ENCODE results near the gene LRRC43. TPM values are rescaled to one million over a fixed set of nuclear protein-coding genes. Genes with fewer than 3 reads are reported as not detected.

Gene LRRC43
- total RNA-seq, 1 donor from 2014 or later, result not detected

DNA sequence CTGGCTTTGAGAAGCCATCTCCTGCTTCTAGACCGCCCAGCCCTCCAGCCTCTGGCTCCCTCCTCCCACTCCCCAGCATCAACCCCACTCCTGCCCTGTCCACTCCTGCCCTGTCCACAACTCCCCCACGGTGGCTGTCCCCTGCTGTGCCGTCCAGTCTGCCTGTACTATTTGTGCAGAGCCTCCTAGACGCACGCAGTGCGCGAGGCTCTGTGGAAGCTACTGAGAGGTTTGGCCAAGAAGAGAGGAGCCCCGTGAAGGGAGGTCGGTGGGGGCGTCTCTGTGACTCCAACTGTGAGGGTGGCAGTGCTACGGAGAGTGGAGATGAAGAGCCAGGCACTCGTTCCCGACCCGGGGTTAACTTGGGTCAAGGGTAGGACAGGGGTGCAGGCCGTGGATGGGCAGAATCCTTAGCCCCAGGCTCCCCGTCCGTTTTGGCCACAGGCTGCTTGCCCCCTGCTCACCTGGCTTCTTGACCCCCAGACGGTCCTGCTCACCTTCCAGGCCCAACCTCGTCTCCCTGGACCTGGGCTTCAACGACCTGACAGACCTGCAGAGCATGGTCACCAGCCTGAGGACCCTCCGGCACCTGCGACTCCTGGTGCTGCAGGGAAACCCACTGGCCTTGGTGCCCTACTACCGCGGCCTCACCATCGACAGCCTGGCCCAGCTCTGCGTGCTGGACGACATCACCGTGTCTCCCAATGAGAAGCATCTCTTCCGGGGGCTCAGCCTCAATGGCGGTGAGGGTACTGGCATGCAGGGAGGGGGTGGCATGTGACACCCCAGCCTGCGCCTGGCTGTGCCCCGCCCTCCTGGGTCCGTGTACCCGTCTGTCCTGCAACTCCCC is 6.9 kb downstream of the LRRC43 start:
- no peak overlapping the region for H3K27ac ChIP-seq (ENCODE audit: low read depth, low read length)
- H3K27me3 ChIP-seq (ENCODE audit: control insufficient read depth in 3 of 3, insufficient read depth in 3 of 3, low read length in 3 of 3), result peaks cover 0 to 4% (median 3%) of the 10 kb centered on the region in 3 donors
- no peaks in the 10 kb centered on the region for H3K4me1 ChIP-seq (ENCODE audit: control insufficient read depth in 3 of 3, insufficient read depth in 3 of 3, low read length in 3 of 3)
- H3K9me3 ChIP-seq (ENCODE audit: control insufficient read depth in 3 of 3, low read length in 3 of 3), result no peaks in the 10 kb centered on the region
- H3K4me3 ChIP-seq (ENCODE audit: low read length in 3 of 3), result no peak overlapping the region
- no peaks in the 10 kb centered on the region for H3K36me3 ChIP-seq (ENCODE audit: control insufficient read depth in 3 of 3, insufficient read depth in 3 of 3, low read length in 3 of 3)
- H3K9ac ChIP-seq (ENCODE audit: low read depth in 1 of 3, low read length in 3 of 3), result no peak overlapping the region

DNA sequence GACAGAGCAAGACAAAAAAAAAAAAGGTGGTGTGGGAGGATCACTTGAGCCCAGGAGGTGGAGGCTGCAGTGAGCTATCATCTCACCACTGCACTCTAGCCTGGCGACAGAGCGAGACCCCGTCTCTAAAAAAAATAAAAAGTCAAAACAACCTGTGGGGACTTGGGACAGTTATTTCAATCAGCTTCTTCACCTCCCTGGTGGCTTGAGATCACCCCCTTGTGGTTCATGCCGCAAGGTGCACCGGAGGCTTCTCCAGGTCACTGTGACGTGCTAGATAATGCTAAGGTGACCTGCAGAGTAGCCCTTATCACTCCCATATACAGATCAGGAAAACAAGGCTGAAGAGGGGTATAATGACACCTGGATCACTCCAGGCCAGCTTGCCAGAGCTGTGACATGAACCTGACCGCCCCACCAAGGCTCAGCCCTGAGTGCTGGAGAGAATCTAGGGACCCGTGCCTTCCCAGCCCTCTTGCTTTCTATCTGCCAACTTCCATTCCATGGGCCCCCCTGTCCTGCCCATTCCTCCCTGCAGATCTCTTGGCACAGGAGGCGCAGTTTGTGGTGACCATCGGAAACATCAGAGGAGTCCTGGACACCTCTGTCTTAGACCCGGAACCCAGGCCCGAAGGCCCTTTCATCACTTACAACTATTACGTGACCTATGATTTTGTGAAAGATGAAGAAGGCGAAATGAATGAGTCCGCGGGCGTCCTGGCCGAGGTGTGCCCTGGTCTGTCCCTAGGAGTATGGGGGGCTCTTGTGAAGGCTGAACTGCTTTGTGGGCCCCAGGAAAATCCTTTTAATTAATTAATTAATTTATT is 8.1 kb downstream of the LRRC43 start:
- no peaks in the 10 kb centered on the region for H3K36me3 ChIP-seq (ENCODE audit: control insufficient read depth in 3 of 3, insufficient read depth in 3 of 3, low read length in 3 of 3)
- H3K27me3 ChIP-seq (ENCODE audit: control insufficient read depth in 3 of 3, insufficient read depth in 3 of 3, low read length in 3 of 3), result peaks cover 0 to 4% (median 3%) of the 10 kb centered on the region in 3 donors
- no peaks in the 10 kb centered on the region for H3K9me3 ChIP-seq (ENCODE audit: control insufficient read depth in 3 of 3, low read length in 3 of 3)
- no peak overlapping the region for H3K27ac ChIP-seq (ENCODE audit: low read depth, low read length)
- no peak overlapping the region for H3K4me3 ChIP-seq (ENCODE audit: low read length in 3 of 3)
- H3K9ac ChIP-seq (ENCODE audit: low read depth in 1 of 3, low read length in 3 of 3), result no peak overlapping the region
- no peaks in the 10 kb centered on the region for H3K4me1 ChIP-seq (ENCODE audit: control insufficient read depth in 3 of 3, insufficient read depth in 3 of 3, low read length in 3 of 3)

DNA sequence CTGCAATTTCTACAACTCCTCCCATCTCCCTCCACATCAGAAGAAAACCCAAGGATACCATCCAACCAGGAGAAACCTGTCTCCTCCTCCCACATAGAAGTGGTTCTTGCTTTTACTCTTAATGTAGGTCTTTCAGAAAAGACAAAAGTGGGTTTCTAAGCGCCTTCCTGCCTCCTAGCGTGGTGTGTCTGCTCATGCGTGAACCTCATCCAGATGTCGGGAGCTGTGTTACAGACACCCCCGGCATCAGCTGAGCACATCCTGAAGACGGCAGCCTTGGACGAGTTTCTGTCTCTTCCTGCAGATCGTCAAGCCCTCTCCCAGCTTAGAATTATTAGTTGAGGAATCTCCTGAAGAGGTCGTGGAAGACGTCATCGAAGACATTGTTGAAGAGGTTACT is 9.5 kb downstream of the LRRC43 start:
- peaks cover 0 to 4% (median 3%) of the 10 kb centered on the region in 3 donors for H3K27me3 ChIP-seq (ENCODE audit: control insufficient read depth in 3 of 3, insufficient read depth in 3 of 3, low read length in 3 of 3)
- H3K9me3 ChIP-seq (ENCODE audit: control insufficient read depth in 3 of 3, low read length in 3 of 3), result no peaks in the 10 kb centered on the region
- H3K27ac ChIP-seq (ENCODE audit: low read depth, low read length), result no peak overlapping the region
- no peaks in the 10 kb centered on the region for H3K36me3 ChIP-seq (ENCODE audit: control insufficient read depth in 3 of 3, insufficient read depth in 3 of 3, low read length in 3 of 3)
- H3K9ac ChIP-seq (ENCODE audit: low read depth in 1 of 3, low read length in 3 of 3), result no peak overlapping the region
- H3K4me3 ChIP-seq (ENCODE audit: low read length in 3 of 3), result no peak overlapping the region
- H3K4me1 ChIP-seq (ENCODE audit: control insufficient read depth in 3 of 3, insufficient read depth in 3 of 3, low read length in 3 of 3), result no peaks in the 10 kb centered on the region

DNA sequence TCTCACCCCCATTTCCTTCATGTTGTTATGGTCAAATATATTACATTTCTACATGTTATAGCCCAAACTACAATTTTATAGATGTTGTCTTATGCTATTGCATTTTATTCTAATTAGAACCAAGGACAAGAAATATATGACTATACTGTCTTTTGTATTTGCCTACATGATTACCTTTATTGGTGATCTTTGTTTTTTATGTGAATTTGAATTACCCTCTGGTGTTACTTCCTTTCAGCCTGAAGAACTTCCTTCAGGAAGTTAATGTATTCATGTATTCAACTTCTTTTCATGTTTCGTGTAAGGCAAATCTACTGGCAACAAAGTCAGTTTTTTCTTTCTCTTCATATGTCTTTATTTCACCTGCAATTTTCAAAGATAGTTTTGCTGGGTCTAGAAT is 11.9 kb downstream of the LRRC43 start:
- Histone ChIP-seq H3K27me3 (ENCODE audit: control insufficient read depth in 3 of 3, insufficient read depth in 3 of 3, low read length in 3 of 3) (peaks cover 2 to 7% (median 3%) of the 10 kb centered on the region in 3 donors), H3K4me3 (ENCODE audit: low read length in 3 of 3) (no peak overlapping the region), H3K27ac (ENCODE audit: low read depth, low read length) (no peak overlapping the region), H3K9ac (ENCODE audit: low read depth in 1 of 3, low read length in 3 of 3) (no peak overlapping the region), H3K9me3 (ENCODE audit: control insufficient read depth in 3 of 3, low read length in 3 of 3) (no peaks in the 10 kb centered on the region), H3K36me3 (ENCODE audit: control insufficient read depth in 3 of 3, insufficient read depth in 3 of 3, low read length in 3 of 3) (no peaks in the 10 kb centered on the region), H3K4me1 (ENCODE audit: control insufficient read depth in 3 of 3, insufficient read depth in 3 of 3, low read length in 3 of 3) (no peaks in the 10 kb centered on the region)

DNA sequence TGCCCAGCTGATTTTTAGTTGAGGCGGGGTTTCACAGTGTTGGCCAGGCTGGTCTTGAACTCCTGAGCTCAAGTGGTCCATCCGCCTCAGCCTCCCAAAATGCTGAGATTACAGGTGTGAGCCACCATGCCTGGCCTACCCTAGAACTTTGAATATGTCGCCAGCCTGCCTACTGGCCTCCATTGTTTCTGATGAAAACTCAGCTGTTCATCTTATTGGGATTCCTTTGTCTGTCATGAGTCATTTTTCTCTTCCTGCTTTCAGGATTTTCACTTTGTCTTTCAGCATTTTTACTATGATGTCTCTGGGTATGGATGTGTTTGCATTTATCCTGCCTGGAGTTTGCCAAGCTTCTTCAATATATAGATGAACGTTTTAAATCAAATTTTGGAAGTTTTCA is 12.5 kb downstream of the LRRC43 start:
- H3K27me3 ChIP-seq (ENCODE audit: control insufficient read depth in 3 of 3, insufficient read depth in 3 of 3, low read length in 3 of 3), result peaks cover 7 to 8% (median 8%) of the 10 kb centered on the region in 3 donors
- no peaks in the 10 kb centered on the region for H3K36me3 ChIP-seq (ENCODE audit: control insufficient read depth in 3 of 3, insufficient read depth in 3 of 3, low read length in 3 of 3)
- no peak overlapping the region for H3K27ac ChIP-seq (ENCODE audit: low read depth, low read length)
- H3K4me1 ChIP-seq (ENCODE audit: control insufficient read depth in 3 of 3, insufficient read depth in 3 of 3, low read length in 3 of 3), result no peaks in the 10 kb centered on the region
- H3K9ac ChIP-seq (ENCODE audit: low read depth in 1 of 3, low read length in 3 of 3), result no peak overlapping the region
- no peak overlapping the region for H3K4me3 ChIP-seq (ENCODE audit: low read length in 3 of 3)
- no peaks in the 10 kb centered on the region for H3K9me3 ChIP-seq (ENCODE audit: control insufficient read depth in 3 of 3, low read length in 3 of 3)

DNA sequence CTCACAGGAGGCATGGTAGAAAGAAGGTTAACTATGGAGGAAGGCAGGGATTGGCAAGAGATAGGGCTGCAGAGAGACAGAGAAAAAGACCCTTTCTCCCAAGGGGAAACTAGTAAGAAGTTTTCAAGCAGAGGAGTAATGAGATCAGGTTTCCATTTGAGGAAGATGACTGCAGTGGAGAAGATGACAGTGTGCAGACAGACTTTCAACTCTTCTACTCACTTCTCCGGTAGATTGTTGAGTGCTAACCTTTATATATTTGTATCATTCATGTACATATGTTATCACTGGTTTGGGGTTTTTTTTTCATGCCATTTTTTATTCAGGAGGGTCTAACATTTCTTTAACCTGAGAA is 14.7 kb downstream of the LRRC43 start:
- peaks cover 21 to 30% (median 26%) of the 10 kb centered on the region in 3 donors for H3K27me3 ChIP-seq (ENCODE audit: control insufficient read depth in 3 of 3, insufficient read depth in 3 of 3, low read length in 3 of 3)
- H3K4me3 ChIP-seq (ENCODE audit: low read length in 3 of 3), result no peak overlapping the region
- no peaks in the 10 kb centered on the region for H3K4me1 ChIP-seq (ENCODE audit: control insufficient read depth in 3 of 3, insufficient read depth in 3 of 3, low read length in 3 of 3)
- no peaks in the 10 kb centered on the region for H3K36me3 ChIP-seq (ENCODE audit: control insufficient read depth in 3 of 3, insufficient read depth in 3 of 3, low read length in 3 of 3)
- H3K9ac ChIP-seq (ENCODE audit: low read depth in 1 of 3, low read length in 3 of 3), result no peak overlapping the region
- no peak overlapping the region for H3K27ac ChIP-seq (ENCODE audit: low read depth, low read length)
- H3K9me3 ChIP-seq (ENCODE audit: control insufficient read depth in 3 of 3, low read length in 3 of 3), result no peaks in the 10 kb centered on the region

DNA sequence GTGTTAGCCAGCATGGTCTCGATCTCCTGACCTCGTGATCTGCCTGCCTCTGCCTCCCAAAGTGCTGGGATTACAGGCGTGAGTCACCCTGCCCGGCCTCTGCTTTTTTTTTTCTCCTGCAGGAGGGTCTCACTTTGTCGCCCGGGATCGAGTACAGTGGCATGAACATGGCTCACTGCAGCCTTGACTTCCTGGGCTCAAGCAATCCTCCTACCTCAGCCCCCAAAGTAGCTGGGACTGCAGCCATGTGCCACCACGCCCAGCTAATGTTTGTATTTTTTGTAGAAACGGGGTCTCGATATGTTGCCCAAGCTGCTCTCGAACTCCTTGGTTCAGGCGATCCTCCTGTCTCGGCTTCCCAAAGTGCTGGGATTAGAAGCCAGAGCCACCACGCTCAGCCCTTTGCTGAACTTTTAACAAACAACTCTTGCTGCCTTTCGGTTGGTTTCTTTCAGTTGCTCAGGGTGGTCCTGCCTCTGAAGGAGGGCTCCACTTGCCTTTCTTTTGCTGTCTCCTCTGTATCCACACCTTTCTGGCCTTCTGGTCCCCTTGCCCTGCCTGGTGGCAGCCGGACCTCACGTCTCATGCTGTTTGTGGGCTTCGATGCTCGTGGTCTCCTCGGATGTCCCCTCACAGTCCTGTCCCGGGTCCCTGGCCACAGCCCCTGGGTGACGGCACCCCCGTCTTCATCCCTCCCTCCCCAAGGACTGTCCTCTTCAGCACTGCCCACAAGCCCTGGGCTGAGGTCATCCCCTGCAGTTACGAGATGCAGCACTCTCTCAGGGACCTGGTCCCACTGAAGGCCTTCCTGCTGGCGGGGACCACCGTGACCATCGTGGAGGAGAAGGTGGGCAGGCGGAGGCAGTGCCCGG is 16.8 kb downstream of the LRRC43 start:
- Histone ChIP-seq H3K36me3 (ENCODE audit: control insufficient read depth in 3 of 3, insufficient read depth in 3 of 3, low read length in 3 of 3) (no peaks in the 10 kb centered on the region), H3K4me1 (ENCODE audit: control insufficient read depth in 3 of 3, insufficient read depth in 3 of 3, low read length in 3 of 3) (peaks cover 3 to 9% (median 4%) of the 10 kb centered on the region in 3 donors), H3K9ac (ENCODE audit: low read depth in 1 of 3, low read length in 3 of 3) (no peak overlapping the region), H3K27ac (ENCODE audit: low read depth, low read length) (no peak overlapping the region), H3K9me3 (ENCODE audit: control insufficient read depth in 3 of 3, low read length in 3 of 3) (no peaks in the 10 kb centered on the region), H3K4me3 (ENCODE audit: low read length in 3 of 3) (no peak overlapping the region), H3K27me3 (ENCODE audit: control insufficient read depth in 3 of 3, insufficient read depth in 3 of 3, low read length in 3 of 3) (peaks cover 29 to 50% (median 35%) of the 10 kb centered on the region in 3 donors)

DNA sequence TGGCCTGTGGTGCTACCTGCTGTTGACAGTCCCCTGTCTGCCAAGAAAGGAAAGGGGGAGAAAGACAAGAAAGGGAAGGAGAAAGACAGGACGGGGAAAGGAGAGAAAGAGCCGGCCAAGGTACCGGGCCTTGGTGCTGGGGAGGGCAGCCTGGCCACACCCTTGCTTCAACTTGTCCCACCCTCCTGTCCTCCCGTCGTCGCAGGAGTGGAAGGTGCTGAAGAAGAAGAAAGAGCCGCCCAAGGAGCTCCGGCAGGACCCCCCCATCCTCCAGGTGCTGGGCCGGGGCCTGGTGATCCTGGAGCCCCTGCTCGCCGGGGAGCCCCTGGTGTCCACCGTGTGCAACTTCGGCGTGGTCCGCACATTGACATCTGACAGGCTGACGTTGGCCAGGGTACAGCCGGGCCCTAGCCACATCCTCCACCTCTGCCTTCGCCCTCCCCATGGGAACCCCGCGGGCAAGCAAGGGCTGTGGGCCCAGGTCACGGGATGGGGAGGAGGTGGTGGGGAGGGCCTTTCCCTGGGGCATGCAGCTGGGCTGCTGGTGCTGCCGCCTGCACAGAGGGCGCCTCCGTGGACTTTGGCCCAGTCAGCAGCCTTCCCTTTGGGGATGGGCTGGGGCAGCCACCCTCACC is 17.7 kb downstream of the LRRC43 start:
- Histone ChIP-seq H3K27ac (ENCODE audit: low read depth, low read length) (no peak overlapping the region), H3K27me3 (ENCODE audit: control insufficient read depth in 3 of 3, insufficient read depth in 3 of 3, low read length in 3 of 3) (peaks cover 38 to 59% (median 45%) of the 10 kb centered on the region in 3 donors), H3K9ac (ENCODE audit: low read depth in 1 of 3, low read length in 3 of 3) (no peak overlapping the region), H3K9me3 (ENCODE audit: control insufficient read depth in 3 of 3, low read length in 3 of 3) (no peaks in the 10 kb centered on the region), H3K4me1 (ENCODE audit: control insufficient read depth in 3 of 3, insufficient read depth in 3 of 3, low read length in 3 of 3) (peaks cover 4 to 16% (median 8%) of the 10 kb centered on the region in 3 donors), H3K36me3 (ENCODE audit: control insufficient read depth in 3 of 3, insufficient read depth in 3 of 3, low read length in 3 of 3) (no peaks in the 10 kb centered on the region), H3K4me3 (ENCODE audit: low read length in 3 of 3) (no peak overlapping the region)

DNA sequence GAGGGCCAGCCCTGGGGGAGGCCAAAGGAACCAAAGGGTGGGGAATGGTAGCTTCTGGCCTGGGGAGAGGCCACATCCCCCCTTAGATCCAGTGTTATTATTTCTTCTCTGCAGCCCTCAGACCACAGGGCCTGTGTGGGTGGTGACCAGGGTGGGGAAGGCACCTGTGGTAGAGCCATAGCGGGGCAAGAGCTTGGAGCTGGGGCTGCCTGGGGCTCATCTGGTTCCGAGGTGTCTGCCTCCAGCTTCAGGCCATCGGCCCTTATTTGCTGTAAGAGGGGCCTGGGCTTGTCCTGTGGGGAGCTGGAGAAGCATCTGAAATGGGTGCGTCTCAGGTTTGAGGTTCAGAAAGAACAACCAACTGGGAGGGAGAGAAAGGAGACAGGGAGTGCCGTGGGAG is 18.5 kb downstream of the LRRC43 start:
- H3K4me1 ChIP-seq (ENCODE audit: control insufficient read depth in 3 of 3, insufficient read depth in 3 of 3, low read length in 3 of 3), result peaks cover 8 to 18% (median 9%) of the 10 kb centered on the region in 3 donors
- no peak overlapping the region for H3K4me3 ChIP-seq (ENCODE audit: low read length in 3 of 3)
- H3K9ac ChIP-seq (ENCODE audit: low read depth in 1 of 3, low read length in 3 of 3), result no peak overlapping the region
- no peaks in the 10 kb centered on the region for H3K9me3 ChIP-seq (ENCODE audit: control insufficient read depth in 3 of 3, low read length in 3 of 3)
- H3K36me3 ChIP-seq (ENCODE audit: control insufficient read depth in 3 of 3, insufficient read depth in 3 of 3, low read length in 3 of 3), result no peaks in the 10 kb centered on the region
- peaks cover 43 to 65% (median 52%) of the 10 kb centered on the region in 3 donors for H3K27me3 ChIP-seq (ENCODE audit: control insufficient read depth in 3 of 3, insufficient read depth in 3 of 3, low read length in 3 of 3)
- no peak overlapping the region for H3K27ac ChIP-seq (ENCODE audit: low read depth, low read length)
